HG02943 (cell line): Measurements from ENCODE around the gene DUT.

Source experiments
- ATAC-seq: cut with Tn5 transposase; IDR thresholded peaks from one replicate; pipeline ENCODE4 v1.9.1; 2021; ENCODE audit warnings: mild to moderate bottlenecking, low read depth, moderate library complexity; ENCODE audit not compliant: unreplicated experiment

The DUT gene

GRCh38 chr15:48367483-48367882 is 36.3 kb downstream of the DUT start:
- no peak for ATAC-seq

GRCh38 chr15:48370460-48370859 is 39.2 kb downstream of the DUT start:
- ATAC-seq = no peak

GRCh38 chr15:48371550-48371949 is 40.3 kb downstream of the DUT start:
- ATAC-seq = no peak

GRCh38 chr15:48371961-48372360 is 40.7 kb downstream of the DUT start:
- no peak for ATAC-seq

- no peak for ATAC-seq
Measured at GRCh38 chr15:48373821-48374451, 42.7 kb downstream of the DUT start.

GRCh38 chr15:48374472-48374871 is 43.2 kb downstream of the DUT start:
- no peak for ATAC-seq

GRCh38 chr15:48375767-48376166 is 44.5 kb downstream of the DUT start:
- no peak for ATAC-seq

GRCh38 chr15:48380198-48380597 is 49.0 kb downstream of the DUT start:
- no peak for ATAC-seq

GRCh38 chr15:48381861-48382260 is 50.6 kb downstream of the DUT start:
- ATAC-seq = no peak

GRCh38 chr15:48383031-48383430 is 51.8 kb downstream of the DUT start:
- no peak for ATAC-seq

- no peak for ATAC-seq
Measured at GRCh38 chr15:48384616-48385015, 53.4 kb downstream of the DUT start.

GRCh38 chr15:48385031-48385830 is 54.0 kb downstream of the DUT start:
- ATAC-seq = no peak

GRCh38 chr15:48388016-48388851 is 57.0 kb downstream of the DUT start:
- no peak for ATAC-seq

- ATAC-seq = no peak
Measured at GRCh38 chr15:48388910-48389309, 57.7 kb downstream of the DUT start.

GRCh38 chr15:48389691-48390143 is 58.5 kb downstream of the DUT start:
- no peak for ATAC-seq

GRCh38 chr15:48391950-48392349 is 60.7 kb downstream of the DUT start:
- ATAC-seq = no peak

GRCh38 chr15:48392356-48392755 is 61.1 kb downstream of the DUT start:
- no peak for ATAC-seq
